Tibial artery (tissue), 4 donors: ENCODE results near the gene COL6A5.

Experiments used
- DNase-seq, 2 donors: peaks; one replicate each; pipeline ENCODE4 v3.0.0-alpha.2; 2019
- H3K27ac ChIP-seq, 2 donors: fragments of 200-600 bp; sonication (generic) in 1 of 2; 1 replicate in 1 of 2; 2 replicates in 1 of 2; pipeline ENCODE4 v1.5.1; 2018 to 2019; ENCODE audit warnings: mild to moderate bottlenecking in 1 of 2
- H3K27me3 ChIP-seq, 2 donors: fragments of 200-600 bp; sonication (generic) in 1 of 2; one replicate each; pipeline versions ENCODE4 v1.5.1 to v1.6.0; 2016 to 2019
- H3K36me3 ChIP-seq, 3 donors: fragments of 200-600 bp; sonication (generic) in 2 of 3; one replicate each; pipeline ENCODE4 v1.5.1; 2016 to 2019; ENCODE audit warnings: mild to moderate bottlenecking in 2 of 3
- H3K4me1 ChIP-seq, 4 donors: fragments of 200-600 bp; sonication (generic) in 2 of 4; 1 replicate in 3 of 4; 2 replicates in 1 of 4; pipeline ENCODE4 v1.5.1; 2016 to 2019
- H3K4me3 ChIP-seq, 2 donors: fragments of 200-600 bp; sonication (generic) in 1 of 2; 1 replicate in 1 of 2; 2 replicates in 1 of 2; pipeline ENCODE4 v1.5.1; 2018 to 2019; ENCODE audit warnings: mild to moderate bottlenecking in 2 of 2
- H3K9me3 ChIP-seq, 3 donors: fragments of 200-600 bp; sonication (generic) in 1 of 3; one replicate each; pipeline ENCODE4 v1.5.1; 2016 to 2019
- intact Hi-C: fragments of 100-400 bp; cut with DNase I; formaldehyde crosslinking; loops from one replicate; pipeline ENCODE4 v1.15.0; 2023; ENCODE audit warnings: low total_unique reads
- TF ChIP-seq, protein P1 (sequence below), 2 experiments: fragments of 200-600 bp in 1 of 2; fragments of 450-650 bp in 1 of 2; IDR thresholded peaks; one replicate each; pipeline ENCODE4 v1.5.1; 2017 to 2019; ENCODE audit warnings: antibody characterized with exemption in 2 of 2, mild to moderate bottlenecking in 1 of 2, moderate library complexity in 1 of 2

COL6A5 gene

DNA sequence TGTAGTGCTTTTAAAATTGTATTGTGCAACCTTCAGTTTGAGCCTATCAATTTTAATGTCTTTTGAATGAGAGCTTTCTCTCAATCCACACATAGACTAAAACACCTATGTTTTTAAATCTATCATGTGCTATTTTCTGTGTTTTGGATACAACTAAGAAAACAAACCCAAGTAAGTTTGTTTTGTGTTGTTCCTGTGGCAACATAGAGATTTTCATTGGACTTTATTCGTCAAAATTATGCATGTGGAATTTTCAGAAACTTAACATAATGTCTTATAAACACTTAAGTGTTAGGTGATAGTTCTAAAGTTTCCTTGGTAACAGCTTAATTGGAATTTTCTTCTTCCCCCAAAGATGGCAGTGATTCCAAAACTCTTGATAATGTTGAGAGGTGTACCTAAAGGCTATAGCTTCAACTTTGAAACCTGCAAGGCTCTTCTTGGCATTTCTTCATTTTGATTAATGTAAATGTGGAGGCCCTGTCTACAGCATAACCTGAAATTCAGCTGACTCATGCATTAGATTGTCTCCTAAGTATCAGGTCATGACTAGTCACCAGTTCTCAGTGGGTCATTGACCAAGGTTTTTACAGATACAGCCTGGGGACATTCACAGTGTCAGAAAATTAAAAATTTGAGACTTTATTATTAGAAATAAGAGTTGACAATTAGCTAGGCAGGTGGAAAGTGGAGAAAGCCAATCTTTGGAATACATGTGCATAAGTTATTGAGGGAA lies 44.4 kb downstream of the COL6A5 start:
- no peak for DNase-seq
- no peaks in the 10 kb centered on the region for H3K4me1 ChIP-seq
- TF ChIP-seq, protein P1, sequence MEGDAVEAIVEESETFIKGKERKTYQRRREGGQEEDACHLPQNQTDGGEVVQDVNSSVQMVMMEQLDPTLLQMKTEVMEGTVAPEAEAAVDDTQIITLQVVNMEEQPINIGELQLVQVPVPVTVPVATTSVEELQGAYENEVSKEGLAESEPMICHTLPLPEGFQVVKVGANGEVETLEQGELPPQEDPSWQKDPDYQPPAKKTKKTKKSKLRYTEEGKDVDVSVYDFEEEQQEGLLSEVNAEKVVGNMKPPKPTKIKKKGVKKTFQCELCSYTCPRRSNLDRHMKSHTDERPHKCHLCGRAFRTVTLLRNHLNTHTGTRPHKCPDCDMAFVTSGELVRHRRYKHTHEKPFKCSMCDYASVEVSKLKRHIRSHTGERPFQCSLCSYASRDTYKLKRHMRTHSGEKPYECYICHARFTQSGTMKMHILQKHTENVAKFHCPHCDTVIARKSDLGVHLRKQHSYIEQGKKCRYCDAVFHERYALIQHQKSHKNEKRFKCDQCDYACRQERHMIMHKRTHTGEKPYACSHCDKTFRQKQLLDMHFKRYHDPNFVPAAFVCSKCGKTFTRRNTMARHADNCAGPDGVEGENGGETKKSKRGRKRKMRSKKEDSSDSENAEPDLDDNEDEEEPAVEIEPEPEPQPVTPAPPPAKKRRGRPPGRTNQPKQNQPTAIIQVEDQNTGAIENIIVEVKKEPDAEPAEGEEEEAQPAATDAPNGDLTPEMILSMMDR (IDR thresholded peaks at IDR 0.05), result no peak
- H3K4me3 ChIP-seq, result no peak overlapping the region
- H3K9me3 ChIP-seq, result no peaks in the 10 kb centered on the region
- no peaks in the 10 kb centered on the region for H3K27me3 ChIP-seq
- H3K27ac ChIP-seq, result no peak overlapping the region
- intact Hi-C loops, result no loop called here
- H3K36me3 ChIP-seq, result no peaks in the 10 kb centered on the region

DNA sequence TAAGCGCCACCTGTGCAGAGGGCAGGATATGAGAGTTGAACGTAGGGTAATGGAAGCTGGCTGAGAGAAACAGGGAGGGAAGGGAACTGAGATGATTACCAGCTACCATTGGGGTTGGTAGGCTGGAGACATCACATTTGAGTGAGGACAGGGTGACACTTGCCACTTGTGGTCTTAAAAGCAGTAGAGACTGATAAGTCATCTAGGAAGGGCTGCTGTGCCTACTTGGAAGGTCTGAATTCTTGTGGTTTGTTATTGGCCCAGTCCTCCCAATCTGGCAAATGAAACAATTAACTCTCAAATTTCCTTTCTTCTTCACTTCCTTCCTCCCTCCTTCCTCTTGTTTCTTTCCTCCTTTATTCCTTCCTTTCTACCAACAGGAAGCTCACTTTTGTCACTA lies 46.8 kb downstream of the COL6A5 start:
- no peaks in the 10 kb centered on the region for H3K4me1 ChIP-seq

DNA sequence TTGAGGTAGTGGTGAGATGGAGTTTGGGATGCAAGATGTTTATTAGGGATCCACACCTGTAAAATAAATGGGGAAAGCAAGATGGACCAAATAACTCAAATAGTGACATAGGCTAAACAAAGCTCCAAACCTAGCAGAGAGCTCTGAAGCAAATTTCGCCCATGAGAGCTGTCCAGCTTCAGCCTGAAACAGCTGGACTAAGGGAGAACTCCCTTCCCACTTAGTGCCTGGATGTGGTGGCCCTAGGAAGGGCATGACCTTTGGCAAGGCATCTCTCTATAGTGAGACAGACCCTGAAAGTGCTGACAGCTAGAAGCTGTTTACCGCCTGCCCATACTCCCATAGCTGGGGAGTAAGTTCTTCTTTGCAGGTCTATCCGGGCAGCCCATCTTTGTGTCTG lies 48.1 kb downstream of the COL6A5 start:
- intact Hi-C loops, result no loop called here
- Histone ChIP-seq H3K36me3 (no peaks in the 10 kb centered on the region), H3K4me1 (no peaks in the 10 kb centered on the region), H3K27ac (no peak overlapping the region), H3K4me3 (no peak overlapping the region), H3K27me3 (no peaks in the 10 kb centered on the region), H3K9me3 (no peaks in the 10 kb centered on the region)
- TF ChIP-seq, protein P1 (IDR thresholded peaks at IDR 0.05), result no peak
- DNase-seq, result no peak

More for the DNA sequence above, 46.8 kb downstream of the COL6A5 start:
- Histone ChIP-seq H3K4me3 (no peak overlapping the region), H3K9me3 (no peaks in the 10 kb centered on the region), H3K36me3 (no peaks in the 10 kb centered on the region), H3K27me3 (no peaks in the 10 kb centered on the region), H3K27ac (no peak overlapping the region)
- intact Hi-C loops, result no loop called here
- DNase-seq, result no peak
- TF ChIP-seq, protein P1 (IDR thresholded peaks at IDR 0.05), result no peak

DNA sequence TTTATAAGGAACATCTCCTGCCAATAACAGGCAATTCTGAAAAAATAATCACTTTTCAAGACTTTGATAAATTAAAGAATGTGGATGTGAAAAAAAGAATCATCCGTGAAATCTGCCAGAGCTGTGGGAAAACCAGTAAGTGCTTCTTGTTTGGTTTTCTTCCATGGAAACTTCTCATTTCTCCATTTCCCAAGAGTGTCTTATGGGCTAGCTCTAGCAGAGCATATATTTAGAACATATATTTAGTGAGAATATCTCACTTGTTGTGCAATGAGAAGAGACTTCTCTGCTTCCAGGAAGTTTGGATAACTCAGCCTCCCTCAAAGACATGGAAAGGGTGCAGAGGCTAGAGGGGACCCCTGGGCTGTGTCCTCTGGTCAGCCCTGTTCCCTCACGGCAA lies 49.9 kb downstream of the COL6A5 start:
- H3K27ac ChIP-seq, result no peak overlapping the region
- no peaks in the 10 kb centered on the region for H3K27me3 ChIP-seq
- no peak overlapping the region for H3K4me3 ChIP-seq
- no peak for DNase-seq
- intact Hi-C loops, result no loop called here
- TF ChIP-seq, protein P1 (IDR thresholded peaks at IDR 0.05), result no peak
- no peaks in the 10 kb centered on the region for H3K9me3 ChIP-seq
- H3K36me3 ChIP-seq, result no peaks in the 10 kb centered on the region
- H3K4me1 ChIP-seq, result no peaks in the 10 kb centered on the region

DNA sequence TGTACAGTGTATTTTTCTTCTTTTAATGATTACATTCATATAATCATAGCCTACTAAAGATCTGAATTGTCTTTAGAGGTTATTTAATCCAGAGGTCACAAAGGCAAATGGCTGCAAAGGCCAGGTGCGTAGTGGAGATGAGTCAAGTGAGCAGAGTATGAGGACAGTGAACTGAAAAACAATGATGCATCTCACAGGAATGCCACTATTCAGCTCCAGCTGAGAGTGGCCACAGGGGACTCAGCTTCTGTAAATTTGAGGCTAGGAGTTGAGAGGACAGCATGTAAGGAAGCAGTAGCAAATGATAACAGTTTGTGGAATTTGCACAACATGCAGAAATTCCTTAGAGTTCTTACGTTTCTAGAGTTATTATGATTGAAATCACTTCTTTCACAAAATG lies 50.4 kb downstream of the COL6A5 start:
- Histone ChIP-seq H3K4me3 (no peak overlapping the region), H3K27me3 (no peaks in the 10 kb centered on the region), H3K4me1 (no peaks in the 10 kb centered on the region), H3K27ac (no peak overlapping the region), H3K36me3 (no peaks in the 10 kb centered on the region), H3K9me3 (no peaks in the 10 kb centered on the region)
- DNase-seq, result no peak
- TF ChIP-seq, protein P1 (IDR thresholded peaks at IDR 0.05), result no peak
- intact Hi-C loops, result no loop called here
